Upper lobe of left lung (tissue), 4 donors: ENCODE measurements around the gene KRTAP5-4.
"Not testable (repeated sequence)": the region's sequence is repeated elsewhere in the genome, so short reads cannot be mapped to it uniquely, and the experiment has no call there.

Experiments used
- CTCF ChIP-seq, 6 experiments: fragments of 450-650 bp in 4 of 6; fragments of 200-600 bp in 2 of 6; sonication (generic) in 2 of 6; IDR thresholded peaks; one replicate each; pipeline ENCODE4 v1.5.1; 2016 to 2019; ENCODE audit warnings: antibody characterized with exemption in 6 of 6
- EP300 ChIP-seq, 4 donors: sonication (generic); formaldehyde crosslinking; IDR thresholded peaks; one replicate each; pipeline ENCODE4 v1.5.1; 2017; ENCODE audit warnings: antibody characterized with exemption in 4 of 4, control low read depth in 2 of 4
- POLR2AphosphoS5 ChIP-seq, 2 donors: sonication (generic); formaldehyde crosslinking; IDR thresholded peaks; one replicate each; pipeline ENCODE4 v1.5.1; 2017; ENCODE audit warnings: antibody characterized with exemption in 2 of 2

DNA sequence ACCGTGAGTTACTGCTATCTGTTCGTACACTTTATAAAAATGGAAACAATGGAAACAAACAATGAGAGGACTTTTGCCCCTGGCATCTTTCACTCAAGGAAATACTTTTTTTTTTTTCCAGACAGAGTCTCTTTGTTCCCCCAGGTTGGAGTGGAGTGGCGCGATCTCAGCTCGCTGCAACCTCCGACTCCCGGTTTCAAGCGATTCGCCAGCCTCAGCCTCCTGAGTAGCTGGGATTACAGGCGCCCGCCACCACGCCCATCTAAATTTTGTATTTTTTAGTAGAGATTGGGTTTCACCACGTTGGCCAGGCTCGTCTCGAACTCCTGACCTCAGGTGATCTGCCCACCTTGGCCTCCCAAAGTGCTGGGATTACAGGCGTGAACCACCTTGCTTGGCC lies 46.2 kb downstream of the KRTAP5-4 start:
- not testable (repeated sequence) for TF ChIP-seq POLR2AphosphoS5, CTCF, EP300 (IDR thresholded peaks at IDR 0.05)
